Left ventricle myocardium inferior (tissue), 1 donor: ENCODE measurements around the gene PDE6H. TPM values are rescaled to one million over a fixed set of nuclear protein-coding genes. Genes with fewer than 3 reads are reported as not detected.

Experiments
- DNase-seq: peaks from one replicate; pipeline ENCODE4 v3.0.0-alpha.2; 2020
- H3K27ac ChIP-seq: fragments of 200-600 bp; replicated peaks from 2 replicates; pipeline ENCODE4 v1.8.0; 2021
- H3K27me3 ChIP-seq: fragments of 200-600 bp; 2 replicates; pipeline ENCODE4 v1.8.0; 2021; ENCODE audit warnings: low read depth
- H3K36me3 ChIP-seq: fragments of 200-600 bp; 2 replicates; pipeline ENCODE4 v1.8.0; 2021
- H3K4me1 ChIP-seq: fragments of 200-600 bp; 2 replicates; pipeline ENCODE4 v1.8.0; 2021
- H3K4me3 ChIP-seq: fragments of 200-600 bp; 2 replicates; pipeline ENCODE4 v1.8.0; 2021; ENCODE audit warnings: mild to moderate bottlenecking, moderate library complexity
- H3K9me3 ChIP-seq: fragments of 200-600 bp; replicated peaks from 2 replicates; pipeline ENCODE4 v1.8.0; 2021
- CTCF ChIP-seq: fragments of 200-600 bp; IDR thresholded peaks from 2 replicates; pipeline ENCODE4 v1.8.0; 2021; ENCODE audit warnings: antibody characterized with exemption, mild to moderate bottlenecking, borderline replicate concordance
- intact Hi-C: fragments of 100-400 bp; cut with micrococcal nuclease; formaldehyde crosslinking; loops from one replicate; pipeline ENCODE4 v1.11.0; 2022
- total RNA-seq: library from RNA; stranded (reverse); fragmentation: NEBNext Ultra II Directional; extraction: Animal tissue kit (Norgen Biotek cat#: 25700); gene quantifications from one replicate; pipeline ENCODE4 v1.2.1, GENCODE V29; 2021
- donor health status: DM: no; HTN: yes; CAD: no; lungs with severe emphysema.

PDE6H gene
- total RNA-seq, 1 donor from 2014 or later: not detected

- intact Hi-C loops: no loop called here
Measured at GRCh38 chr12:14982991-14983390, 10.1 kb downstream of the PDE6H start.

GRCh38 chr12:14984036-14984435, 11.2 kb downstream of the PDE6H start:
- no peaks in the 10 kb centered on the region for H3K4me1 ChIP-seq
- intact Hi-C loops: no loop called here
- H3K27me3 ChIP-seq: no peaks in the 10 kb centered on the region
- no peak overlapping the region for H3K4me3 ChIP-seq
- no peaks in the 10 kb centered on the region for H3K9me3 ChIP-seq
- no peak for TF ChIP-seq CTCF
- no peak for DNase-seq
- no peak overlapping the region for H3K27ac ChIP-seq
- H3K36me3 ChIP-seq: no peaks in the 10 kb centered on the region

More at GRCh38 chr12:14982991-14983390, 10.1 kb downstream of the PDE6H start:
- Histone ChIP-seq H3K27ac (no peak overlapping the region), H3K36me3 (no peaks in the 10 kb centered on the region), H3K27me3 (no peaks in the 10 kb centered on the region), H3K9me3 (no peaks in the 10 kb centered on the region), H3K4me3 (no peak overlapping the region), H3K4me1 (no peaks in the 10 kb centered on the region)
- no peak for DNase-seq
- no peak for TF ChIP-seq CTCF

- intact Hi-C loops: no loop called here
- Histone ChIP-seq H3K4me1 (peaks cover 6% of the 10 kb centered on the region), H3K9me3 (no peaks in the 10 kb centered on the region), H3K27ac (no peak overlapping the region), H3K4me3 (no peak overlapping the region), H3K27me3 (no peaks in the 10 kb centered on the region), H3K36me3 (no peaks in the 10 kb centered on the region)
- DNase-seq: no peak
- no peak for TF ChIP-seq CTCF
Measured at GRCh38 chr12:14984766-14985285, 12.0 kb downstream of the PDE6H start.

- H3K9me3 ChIP-seq: peaks cover 10% of the 10 kb centered on the region
- H3K4me3 ChIP-seq: no peak overlapping the region
- no peaks in the 10 kb centered on the region for H3K36me3 ChIP-seq
- peak; percentile 42 for TF ChIP-seq CTCF
- peaks cover 6% of the 10 kb centered on the region for H3K4me1 ChIP-seq
- H3K27ac ChIP-seq: no peak overlapping the region
- H3K27me3 ChIP-seq: no peaks in the 10 kb centered on the region
- intact Hi-C loops: no loop called here
- DNase-seq: no peak
Measured at GRCh38 chr12:14986449-14986848, 13.6 kb downstream of the PDE6H start.

- Histone ChIP-seq H3K27me3 (no peaks in the 10 kb centered on the region), H3K9me3 (peaks cover 13% of the 10 kb centered on the region), H3K4me3 (no peak overlapping the region), H3K4me1 (peaks cover 6% of the 10 kb centered on the region), H3K27ac (no peak overlapping the region), H3K36me3 (no peaks in the 10 kb centered on the region)
- no peak for TF ChIP-seq CTCF
- intact Hi-C loops: no loop called here
- DNase-seq: no peak
Measured at GRCh38 chr12:14988035-14988434, 15.2 kb downstream of the PDE6H start.
